Breast epithelium (tissue), 4 donors: Measurements from ENCODE around the gene DUXB. TPM values are rescaled to one million over a fixed set of nuclear protein-coding genes. Genes with fewer than 3 reads are reported as not detected.

Experiments
- DNase-seq, 2 donors: peaks; one replicate each; pipeline ENCODE4 v3.0.0-alpha.2; 2019; ENCODE audit warnings: low spot score in 2 of 2
- H3K27ac ChIP-seq, 2 donors: fragments of 200-600 bp; sonication (generic) in 1 of 2; one replicate each; pipeline ENCODE4 v1.5.1; 2016 to 2019; ENCODE audit warnings: mild to moderate bottlenecking in 1 of 2
- H3K27me3 ChIP-seq, 2 donors: fragments of 200-600 bp; sonication (generic) in 1 of 2; one replicate each; pipeline versions ENCODE4 v1.5.1 to v1.6.0; 2017 to 2019; ENCODE audit warnings: control low read depth in 1 of 2, mild to moderate bottlenecking in 1 of 2
- H3K36me3 ChIP-seq: fragments of 200-600 bp; one replicate; pipeline ENCODE4 v1.5.1; 2019
- H3K4me1 ChIP-seq, 2 donors: fragments of 200-600 bp; sonication (generic); one replicate each; pipeline ENCODE4 v1.5.1; 2016 to 2019; ENCODE audit warnings: control low read depth in 1 of 2
- H3K4me3 ChIP-seq, 3 donors: fragments of 200-600 bp; sonication (generic); 1 replicate in 2 of 3; 2 replicates in 1 of 3; pipeline ENCODE4 v1.5.1; 2016 to 2019; ENCODE audit warnings: mild to moderate bottlenecking in 3 of 3, moderate library complexity in 2 of 3
- H3K9me3 ChIP-seq, 2 donors: fragments of 200-600 bp; sonication (generic) in 1 of 2; one replicate each; pipeline ENCODE4 v1.5.1; 2016 to 2019; ENCODE audit warnings: control low read depth in 1 of 2
- CTCF ChIP-seq, 3 donors: fragments of 450-650 bp; IDR thresholded peaks; one replicate each; pipeline ENCODE4 v1.5.1; 2016 to 2017; ENCODE audit warnings: antibody characterized with exemption in 3 of 3, mild to moderate bottlenecking in 3 of 3, moderate library complexity in 3 of 3
- POLR2A ChIP-seq: fragments of 450-650 bp; IDR thresholded peaks from one replicate; pipeline ENCODE4 v1.6.1; 2016; ENCODE audit warnings: antibody characterized with exemption, mild to moderate bottlenecking, moderate library complexity
- POLR2AphosphoS5 ChIP-seq, 3 donors: sonication (generic); formaldehyde crosslinking; IDR thresholded peaks; one replicate each; pipeline ENCODE4 v1.6.1; 2017; ENCODE audit warnings: antibody characterized with exemption in 3 of 3
- intact Hi-C: fragments of 100-400 bp; cut with DNase I; formaldehyde crosslinking; loops from one replicate; pipeline ENCODE4 v1.15.1; 2023; ENCODE audit warnings: low total_unique reads
- total RNA-seq, 3 donors: library from RNA; depleted of rRNA; stranded (reverse); fragments of >200 nt; gene quantifications; one replicate each; pipeline ENCODE4 v1.1.0, GENCODE V29; 2016

Gene DUXB
- total RNA-seq, 3 donors from 2014 or later, result not detected

DNA sequence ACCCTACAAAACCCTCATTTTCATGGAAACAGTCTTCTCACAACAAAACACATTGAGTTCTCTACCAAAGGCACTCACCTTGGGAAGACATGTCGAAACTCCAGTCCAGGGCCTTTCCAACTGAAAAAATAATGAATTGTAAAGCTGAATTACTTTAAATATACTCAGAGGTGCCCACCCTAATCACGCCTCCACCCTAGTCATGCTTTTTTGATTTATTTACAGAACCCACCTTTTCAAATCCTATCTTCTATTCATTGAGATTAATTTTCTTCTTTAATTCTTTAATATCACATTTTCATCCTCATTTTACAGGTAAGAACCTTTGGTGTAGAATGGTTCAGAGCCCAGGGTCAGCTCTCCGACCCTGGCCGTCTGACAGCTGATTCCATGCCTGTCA lies 24.4 kb downstream of the DUXB start, which contains the start of gene CPHXL2:
Gene CPHXL2 (minus strand): TSS at position 101 of the 400 bp plus-strand sequence. CDS start 10 bp downstream, at position 91.
- Histone ChIP-seq H3K4me1 (no peaks in the 10 kb centered on the region), H3K9me3 (no peaks in the 10 kb centered on the region), H3K27ac (no peak within 1 kb of the TSS), H3K27me3 (no peaks in the 10 kb centered on the region), H3K4me3 (no peak within 1 kb of the TSS), H3K36me3 (no peaks in the 10 kb centered on the region)
- intact Hi-C loops, result no loop called here
- TF ChIP-seq POLR2AphosphoS5 (IDR thresholded peaks at IDR 0.05) (no peak), POLR2A (no peak), CTCF (IDR thresholded peaks at IDR 0.05) (no peak)
- no peak for DNase-seq

GRCh38 chr16:75667503-75667902 lies 33.8 kb downstream of the DUXB start:
- Histone ChIP-seq H3K4me3 (no peak overlapping the region), H3K27ac (no peak overlapping the region), H3K9me3 (no peaks in the 10 kb centered on the region), H3K36me3 (no peaks in the 10 kb centered on the region), H3K4me1 (no peaks in the 10 kb centered on the region), H3K27me3 (no peaks in the 10 kb centered on the region)
- no peak for DNase-seq
- TF ChIP-seq CTCF (IDR thresholded peaks at IDR 0.05), result no peak
- intact Hi-C loops, result no loop called here

- no peaks in the 10 kb centered on the region for H3K27me3 ChIP-seq
- DNase-seq, result no peak
- H3K4me3 ChIP-seq, result no peak overlapping the region
- no peaks in the 10 kb centered on the region for H3K36me3 ChIP-seq
- TF ChIP-seq POLR2AphosphoS5 (IDR thresholded peaks at IDR 0.05) (no peak), POLR2A (no peak), CTCF (IDR thresholded peaks at IDR 0.05) (no peak)
- H3K9me3 ChIP-seq, result no peaks in the 10 kb centered on the region
- no peaks in the 10 kb centered on the region for H3K4me1 ChIP-seq
- no peak overlapping the region for H3K27ac ChIP-seq
- intact Hi-C loops, result no loop called here
Measured at GRCh38 chr16:75660726-75661302, 40.4 kb downstream of the DUXB start.

- DNase-seq, result no peak
- Histone ChIP-seq H3K4me1 (no peaks in the 10 kb centered on the region), H3K4me3 (no peak overlapping the region), H3K36me3 (no peaks in the 10 kb centered on the region), H3K9me3 (no peaks in the 10 kb centered on the region), H3K27ac (no peak overlapping the region), H3K27me3 (no peaks in the 10 kb centered on the region)
- intact Hi-C loops, result no loop called here
- no peak for TF ChIP-seq POLR2AphosphoS5 (IDR thresholded peaks at IDR 0.05)
- TF ChIP-seq CTCF (IDR thresholded peaks at IDR 0.05), result no peak
- TF ChIP-seq POLR2A, result no peak
Measured at GRCh38 chr16:75660321-75660720, 40.9 kb downstream of the DUXB start.

DNA sequence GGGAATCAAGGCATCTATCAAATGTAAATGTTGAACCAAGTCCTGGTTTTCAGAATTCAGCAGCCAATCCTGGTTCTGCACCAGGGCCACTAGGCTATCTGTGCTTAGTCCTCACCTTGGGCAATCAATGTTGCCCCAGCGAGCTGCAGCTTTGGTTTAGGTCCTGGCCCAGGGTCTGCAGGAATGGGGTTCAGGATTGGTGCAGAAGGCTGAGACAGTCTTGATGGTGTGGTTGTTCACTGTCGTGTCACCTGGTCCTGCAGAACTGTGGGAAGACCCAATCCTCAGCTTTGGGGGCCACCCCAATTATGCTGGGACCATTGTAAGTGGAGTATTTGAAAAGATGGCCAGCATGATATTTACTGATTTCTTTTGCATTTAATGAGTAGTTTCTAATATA lies 43.1 kb downstream of the DUXB start:
- H3K4me1 ChIP-seq, result no peaks in the 10 kb centered on the region
- intact Hi-C loops, result no loop called here
- H3K9me3 ChIP-seq, result no peaks in the 10 kb centered on the region
- no peaks in the 10 kb centered on the region for H3K27me3 ChIP-seq
- TF ChIP-seq CTCF (IDR thresholded peaks at IDR 0.05) (no peak), POLR2AphosphoS5 (IDR thresholded peaks at IDR 0.05) (no peak), POLR2A (no peak)
- H3K4me3 ChIP-seq, result no peak overlapping the region
- no peak overlapping the region for H3K27ac ChIP-seq
- DNase-seq, result no peak
- H3K36me3 ChIP-seq, result no peaks in the 10 kb centered on the region
